Endothelial cell of umbilical vein (primary cell): Measurements from ENCODE around the gene CHST11. TPM values are rescaled to one million over a fixed set of nuclear protein-coding genes. Genes with fewer than 3 reads are reported as not detected.

Experiments used
- BruUV-seq: library from RNA; stranded (reverse); fragments of 400-500 nt; replicated peaks from 2 replicates; lab custom pipeline; 2021; lab: Mats Ljungman, UMichigan
- CTCF ChIA-PET: fragments of 300-600, 350-600 bp; sonication (Branson Sonifier 250); formaldehyde crosslinking; loops from one replicate; lab custom pipeline; 2021; ENCODE audit warnings: antibody characterized with exemption, inconsistent platforms; lab: Charles Lee
- POLR2A ChIA-PET: fragments of 300-600, 350-600 bp; sonication (Branson Sonifier 250); formaldehyde crosslinking; loops from one replicate; lab custom pipeline; 2021; ENCODE audit warnings: antibody characterized with exemption, inconsistent platforms; lab: Charles Lee
- DNase-seq: peaks from one replicate; pipeline ENCODE4 v3.0.0-alpha.2; 2011; ENCODE audit warnings: low read depth, low spot score
- FAIRE-seq: peaks from 2 replicates; lab custom pipeline; 2011; peaks lifted over from hg19 to GRCh38; lab: Jason Lieb, UNC
- H2AFZ ChIP-seq: 2 replicates; pipeline ENCODE4 v1.6.0; 2012; ENCODE audit warnings: low read depth, low read length, control low read depth, inconsistent platforms
- H3K27ac ChIP-seq: 2 replicates; pipeline ENCODE4 v1.5.1; 2011; ENCODE audit warnings: low read depth, mild to moderate bottlenecking, control low read depth, low read length, moderate library complexity; ENCODE audit not compliant: insufficient read depth
- H3K27me3 ChIP-seq, 2 experiments: 2 replicates each; pipeline versions ENCODE4 v1.6.0 to v1.6.1; 2011; ENCODE audit warnings: low read length in 2 of 2, mixed read lengths in 1 of 2; ENCODE audit not compliant: control insufficient read depth in 2 of 2, insufficient read depth in 2 of 2
- H3K36me3 ChIP-seq, 2 experiments: 2 replicates in 1 of 2; 3 replicates in 1 of 2; pipeline ENCODE4 v1.5.1; 2011; ENCODE audit warnings: low read length in 2 of 2, mild to moderate bottlenecking in 1 of 2, moderate library complexity in 1 of 2; ENCODE audit not compliant: control insufficient read depth in 2 of 2, insufficient read depth in 2 of 2; ENCODE audit errors: extremely low read depth in 1 of 2
- H3K4me1 ChIP-seq: 3 replicates; pipeline ENCODE4 v1.5.1; 2011; ENCODE audit warnings: mild to moderate bottlenecking, low read length; ENCODE audit not compliant: control insufficient read depth, insufficient read depth; ENCODE audit errors: extremely low read depth
- H3K4me2 ChIP-seq: 2 replicates; pipeline ENCODE4 v1.6.1; 2011; ENCODE audit warnings: low read length, control low read depth, mixed read lengths; ENCODE audit not compliant: insufficient read depth
- H3K4me3 ChIP-seq, 3 experiments: fragments of 200-600 bp in 1 of 3; sonication (generic), shearing (Covaris generic) in 1 of 3; replicated peaks in 1 of 3; 2 replicates each; pipeline ENCODE4 v1.5.1; 2011 to 2016; ENCODE audit warnings: control low read depth in 3 of 3, low read length in 3 of 3, mild to moderate bottlenecking in 2 of 3, inconsistent platforms in 1 of 3, low read depth in 1 of 3, moderate library complexity in 1 of 3; ENCODE audit not compliant: insufficient read depth in 1 of 3
- H3K79me2 ChIP-seq: 2 replicates; pipeline ENCODE4 v1.6.0; 2012; ENCODE audit warnings: low read length, inconsistent platforms; ENCODE audit not compliant: control insufficient read depth, insufficient read depth
- H3K9ac ChIP-seq: replicated peaks from 2 replicates; pipeline ENCODE3; 2011; ENCODE audit warnings: low read length, control low read depth; ENCODE audit not compliant: insufficient read depth; ENCODE audit errors: extremely low read depth
- H3K9me1 ChIP-seq: replicated peaks from 3 replicates; pipeline ENCODE4 v1.6.0; 2011; ENCODE audit warnings: mild to moderate bottlenecking, low read length; ENCODE audit not compliant: control insufficient read depth, insufficient read depth; ENCODE audit errors: extremely low read depth
- H3K9me3 ChIP-seq: replicated peaks from 2 replicates; pipeline ENCODE4 v1.5.1; 2012; ENCODE audit warnings: low read length, inconsistent platforms; ENCODE audit not compliant: control insufficient read depth, insufficient read depth
- H4K20me1 ChIP-seq: replicated peaks from 2 replicates; pipeline ENCODE3; 2011; ENCODE audit warnings: mild to moderate bottlenecking, low read length; ENCODE audit not compliant: control insufficient read depth, insufficient read depth; ENCODE audit errors: extremely low read depth
- EZH2 ChIP-seq: IDR thresholded peaks from 2 replicates; pipeline ENCODE4 v1.6.1; 2012; ENCODE audit warnings: borderline replicate concordance, low read depth, mild to moderate bottlenecking, moderate library complexity, low read length, inconsistent platforms; ENCODE audit not compliant: severe bottlenecking
- FOS ChIP-seq: IDR thresholded peaks from 2 replicates; pipeline ENCODE4 v1.6.1; 2011; ENCODE audit warnings: mild to moderate bottlenecking, low read length, moderate library complexity, borderline replicate concordance; ENCODE audit not compliant: insufficient read depth
- GATA2 ChIP-seq: IDR thresholded peaks from 2 replicates; pipeline ENCODE4 v1.7.0; 2011; ENCODE audit warnings: low read depth, mild to moderate bottlenecking, moderate library complexity, mixed read lengths, low read length; ENCODE audit not compliant: insufficient read length, insufficient read depth
- JUN ChIP-seq: IDR thresholded peaks from 2 replicates; pipeline ENCODE4 v1.6.1; 2011; ENCODE audit warnings: borderline replicate concordance, low read depth; ENCODE audit not compliant: insufficient read length, insufficient read depth
- MYC ChIP-seq: IDR thresholded peaks from one replicate; pipeline ENCODE4 v1.6.1; 2011; ENCODE audit warnings: mild to moderate bottlenecking, low read depth, low read length
- POLR2A ChIP-seq: IDR thresholded peaks from 2 replicates; pipeline ENCODE4 v1.6.1; 2012; ENCODE audit warnings: low read depth, mild to moderate bottlenecking, control low read depth, low read length
- POLR2AphosphoS5 ChIP-seq: IDR thresholded peaks from 2 replicates; pipeline ENCODE4 v1.6.1; 2012; ENCODE audit warnings: low read depth, mild to moderate bottlenecking, control low read depth, low read length, moderate library complexity; ENCODE audit not compliant: insufficient read depth
- dilution Hi-C: fragments of 300-500 bp; cut with MboI; formaldehyde crosslinking; loops from one replicate; pipeline ENCODE4 v1.15.0; 2019; ENCODE audit warnings: low sequenced_read_pairs; ENCODE audit not compliant: extremely low pct_ligation_motif_present
- intact Hi-C: fragments of 100-400 bp; cut with micrococcal nuclease; formaldehyde crosslinking; loops from one replicate; pipeline ENCODE4 v1.10.0; 2022
- polyA plus RNA-seq, 4 experiments: library from polyadenylated mRNA; depleted of rRNA in 3 of 4; stranded (reverse) in 3 of 4; unstranded in 1 of 4; fragments of >200 nt; gene quantifications; 2 replicates each; pipeline versions ENCODE4 v1.2.1 to v1.2.3, GENCODE V29; 2011 to 2012; ENCODE audit warnings: missing spikeins in 1 of 4
- total RNA-seq: library from RNA; stranded (reverse); gene quantifications from 2 replicates; pipeline ENCODE4 v1.2.3, GENCODE V29; 2021
- TF ChIP-seq, protein P1 (sequence below): IDR thresholded peaks from 2 replicates; pipeline ENCODE4 v1.6.1; 2011; ENCODE audit not compliant: insufficient read depth, insufficient read length
- TF ChIP-seq, protein P2 (sequence below), 2 donors: IDR thresholded peaks; 1 replicate in 1 of 2; 2 replicates in 1 of 2; pipeline ENCODE4 v1.5.1; 2011; ENCODE audit warnings: low read length in 2 of 2, mild to moderate bottlenecking in 2 of 2, moderate library complexity in 2 of 2, control low read depth in 1 of 2, inconsistent platforms in 1 of 2, low read depth in 1 of 2; ENCODE audit not compliant: insufficient read depth in 1 of 2; ENCODE audit errors: extremely low read depth in 1 of 2

The CHST11 gene
- total and polyA plus RNA-seq, 2 donors (not counting 3 experiments of a cell fraction or from before 2014, with no cell fraction given) = 19.7 to 20.9 TPM

DNA sequence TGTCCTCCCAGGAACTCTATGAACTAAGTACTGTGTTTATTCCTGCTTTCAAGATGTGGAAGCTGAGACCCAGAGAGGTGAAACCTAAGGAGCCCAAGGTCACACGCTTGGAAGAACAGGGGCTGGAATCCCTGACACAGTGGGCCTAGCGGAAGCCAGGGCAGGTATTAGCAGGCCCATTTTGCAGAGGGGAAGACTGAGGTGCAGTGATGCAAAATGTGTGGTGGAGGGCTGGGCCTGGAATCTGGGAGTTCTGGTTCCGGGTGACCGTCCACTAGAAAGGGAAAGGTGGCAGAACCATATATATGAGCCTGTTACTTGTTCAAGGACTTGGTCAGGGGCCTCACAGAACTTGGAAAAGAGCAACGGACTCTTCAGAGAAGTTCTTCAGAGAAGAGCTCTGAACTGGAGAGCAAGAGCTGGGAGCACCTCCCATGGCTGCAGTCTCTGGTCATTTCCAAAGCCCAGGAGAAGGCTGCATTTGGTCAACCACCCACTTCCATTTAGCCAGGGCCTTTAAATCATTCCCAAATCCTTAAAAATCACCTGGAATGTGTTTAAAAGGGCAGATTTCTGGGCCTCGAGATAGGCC, 119.5 kb downstream of the CHST11 start:
- H3K4me3 ChIP-seq = no peak overlapping the region
- H4K20me1 ChIP-seq = no peaks in the 10 kb centered on the region
- no peak for FAIRE-seq
- TF ChIP-seq FOS = no peak
- no peak for TF ChIP-seq MYC
- no peak for TF ChIP-seq JUN
- TF ChIP-seq, protein P1, sequence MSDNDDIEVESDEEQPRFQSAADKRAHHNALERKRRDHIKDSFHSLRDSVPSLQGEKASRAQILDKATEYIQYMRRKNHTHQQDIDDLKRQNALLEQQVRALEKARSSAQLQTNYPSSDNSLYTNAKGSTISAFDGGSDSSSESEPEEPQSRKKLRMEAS = no peak
- no peak for TF ChIP-seq POLR2AphosphoS5
- TF ChIP-seq, protein P2, sequence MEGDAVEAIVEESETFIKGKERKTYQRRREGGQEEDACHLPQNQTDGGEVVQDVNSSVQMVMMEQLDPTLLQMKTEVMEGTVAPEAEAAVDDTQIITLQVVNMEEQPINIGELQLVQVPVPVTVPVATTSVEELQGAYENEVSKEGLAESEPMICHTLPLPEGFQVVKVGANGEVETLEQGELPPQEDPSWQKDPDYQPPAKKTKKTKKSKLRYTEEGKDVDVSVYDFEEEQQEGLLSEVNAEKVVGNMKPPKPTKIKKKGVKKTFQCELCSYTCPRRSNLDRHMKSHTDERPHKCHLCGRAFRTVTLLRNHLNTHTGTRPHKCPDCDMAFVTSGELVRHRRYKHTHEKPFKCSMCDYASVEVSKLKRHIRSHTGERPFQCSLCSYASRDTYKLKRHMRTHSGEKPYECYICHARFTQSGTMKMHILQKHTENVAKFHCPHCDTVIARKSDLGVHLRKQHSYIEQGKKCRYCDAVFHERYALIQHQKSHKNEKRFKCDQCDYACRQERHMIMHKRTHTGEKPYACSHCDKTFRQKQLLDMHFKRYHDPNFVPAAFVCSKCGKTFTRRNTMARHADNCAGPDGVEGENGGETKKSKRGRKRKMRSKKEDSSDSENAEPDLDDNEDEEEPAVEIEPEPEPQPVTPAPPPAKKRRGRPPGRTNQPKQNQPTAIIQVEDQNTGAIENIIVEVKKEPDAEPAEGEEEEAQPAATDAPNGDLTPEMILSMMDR (IDR thresholded peaks at IDR 0.05; ENCODE audit: extremely low read depth in 1 of 2, insufficient read depth in 1 of 2, low read depth in 1 of 2, low read length in 2 of 2) = no peak
- no peak for TF ChIP-seq EZH2
- TF ChIP-seq POLR2A = no peak
- TF ChIP-seq GATA2 = no peak
- ChIA-PET POLR2A (no interaction called here), CTCF (interaction anchor here (1.0 kb wide), 1 partner anchor 195 kb away, joined by 4 read pairs; no protein-coding TSS in a partner anchor)
- H3K36me3 ChIP-seq = no peaks in the 10 kb centered on the region
- H3K27me3 ChIP-seq = no peaks in the 10 kb centered on the region
- no TSS peak for BruUV-seq
- no peak overlapping the region for H3K4me2 ChIP-seq
- DNase-seq = no peak
- no peak overlapping the region for H3K9ac ChIP-seq
- H2AFZ ChIP-seq = no peak overlapping the region
- dilution Hi-C loops (no loop called here), intact Hi-C loops (no loop called here)
- no peak overlapping the region for H3K27ac ChIP-seq
- H3K4me1 ChIP-seq = no peaks in the 10 kb centered on the region
- no peaks in the 10 kb centered on the region for H3K9me3 ChIP-seq
- H3K79me2 ChIP-seq = peaks cover 4% of the 10 kb centered on the region
- H3K9me1 ChIP-seq = no peaks in the 10 kb centered on the region
